HL-60/S4 treated with phorbol 12-myristate 13-acetate at 8.2 ng/mL for 4 days and 3 days (cell line): Measurements from ENCODE around the gene KCNK5.

Experiments
- in situ Hi-C: fragments of 300-500 bp; cut with MboI; formaldehyde crosslinking; loops from 2 replicates; pipeline ENCODE4 v1.15.0; 2022; ENCODE audit warnings: low sequenced_read_pairs

Gene KCNK5

GRCh38 chr6:39218868-39219567 is 10.3 kb downstream of the KCNK5 start:
- in situ Hi-C loops: no loop called here

GRCh38 chr6:39217177-39217864 is 12.0 kb downstream of the KCNK5 start:
- in situ Hi-C loops: no loop called here

GRCh38 chr6:39215640-39216158 is 13.6 kb downstream of the KCNK5 start:
- in situ Hi-C loops: no loop called here

GRCh38 chr6:39214846-39215639 is 14.2 kb downstream of the KCNK5 start:
- in situ Hi-C loops: no loop called here

- in situ Hi-C loops: no loop called here
Measured at GRCh38 chr6:39214120-39214813, 15.0 kb downstream of the KCNK5 start.

- in situ Hi-C loops: no loop called here
Measured at GRCh38 chr6:39213195-39213920, 15.9 kb downstream of the KCNK5 start.

GRCh38 chr6:39211183-39211582 is 18.1 kb downstream of the KCNK5 start:
- in situ Hi-C loops: no loop called here

GRCh38 chr6:39210450-39210849 is 18.8 kb downstream of the KCNK5 start:
- in situ Hi-C loops: no loop called here

- in situ Hi-C loops: no loop called here
Measured at GRCh38 chr6:39209911-39210310, 19.4 kb downstream of the KCNK5 start.

GRCh38 chr6:39209360-39209811 is 19.9 kb downstream of the KCNK5 start:
- in situ Hi-C loops: no loop called here

GRCh38 chr6:39208223-39208739 is 21.0 kb downstream of the KCNK5 start:
- in situ Hi-C loops: no loop called here

- in situ Hi-C loops: no loop called here
Measured at GRCh38 chr6:39207416-39208222, 21.7 kb downstream of the KCNK5 start.

GRCh38 chr6:39206250-39206721 is 23.0 kb downstream of the KCNK5 start:
- in situ Hi-C loops: no loop called here

GRCh38 chr6:39204646-39205244 is 24.5 kb downstream of the KCNK5 start:
- in situ Hi-C loops: no loop called here

GRCh38 chr6:39204160-39204495 is 25.1 kb downstream of the KCNK5 start:
- in situ Hi-C loops: no loop called here

GRCh38 chr6:39203436-39204159 is 25.7 kb downstream of the KCNK5 start:
- in situ Hi-C loops: no loop called here

- in situ Hi-C loops: no loop called here
Measured at GRCh38 chr6:39202166-39202565, 27.1 kb downstream of the KCNK5 start.

- in situ Hi-C loops: no loop called here
Measured at GRCh38 chr6:39200498-39201020, 28.7 kb downstream of the KCNK5 start.
